H1 (cell line): Measurements from ENCODE around the gene SNX32.

ENCODE experiments used
- CEBPB ChIP-seq: IDR thresholded peaks from 2 replicates; pipeline ENCODE4 v1.6.1; 2012; ENCODE audit warnings: low read depth, low read length
- SIN3A ChIP-seq, 2 experiments: IDR thresholded peaks in 1 of 2; conservative IDR thresholded peaks in 1 of 2; 2 replicates each; pipeline ENCODE4 v1.6.1; 2011 to 2012; ENCODE audit warnings: low read length in 2 of 2, improper control_type of control experiment in 1 of 2, low read depth in 1 of 2, mild to moderate bottlenecking in 1 of 2
- TF ChIP-seq, protein P1 (sequence below), 3 experiments: IDR thresholded peaks; 1 replicate in 2 of 3; 2 replicates in 1 of 3; pipeline versions ENCODE4 v1.5.1 to v1.6.1; 2011; ENCODE audit warnings: low read length in 3 of 3, mild to moderate bottlenecking in 3 of 3, inconsistent platforms in 2 of 3, low read depth in 1 of 3, moderate library complexity in 1 of 3; ENCODE audit not compliant: insufficient read depth in 1 of 3; ENCODE audit errors: control extremely low read depth in 1 of 3

DNA sequence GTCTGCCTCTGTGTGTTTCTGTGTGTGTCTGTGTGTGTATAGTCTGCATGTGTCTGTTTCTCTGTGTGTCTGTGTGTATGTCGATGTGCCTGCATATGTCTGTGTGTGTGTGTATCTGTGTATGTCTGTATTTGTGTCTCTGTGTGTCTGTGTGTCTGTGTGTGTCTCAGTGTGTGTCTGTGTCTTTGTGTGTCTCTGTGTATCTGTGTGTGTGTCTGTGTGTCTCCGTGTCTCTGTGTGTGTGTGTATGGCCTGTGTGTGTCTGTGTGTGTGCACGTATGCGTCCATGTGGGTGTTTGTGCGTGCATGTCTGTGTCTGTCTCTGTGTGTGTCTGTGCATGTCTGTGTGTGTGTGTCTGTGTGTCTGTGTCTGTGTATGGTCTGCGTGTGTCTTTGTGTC lies 439 bp downstream of the SNX32 start:
- TF ChIP-seq, protein P1, sequence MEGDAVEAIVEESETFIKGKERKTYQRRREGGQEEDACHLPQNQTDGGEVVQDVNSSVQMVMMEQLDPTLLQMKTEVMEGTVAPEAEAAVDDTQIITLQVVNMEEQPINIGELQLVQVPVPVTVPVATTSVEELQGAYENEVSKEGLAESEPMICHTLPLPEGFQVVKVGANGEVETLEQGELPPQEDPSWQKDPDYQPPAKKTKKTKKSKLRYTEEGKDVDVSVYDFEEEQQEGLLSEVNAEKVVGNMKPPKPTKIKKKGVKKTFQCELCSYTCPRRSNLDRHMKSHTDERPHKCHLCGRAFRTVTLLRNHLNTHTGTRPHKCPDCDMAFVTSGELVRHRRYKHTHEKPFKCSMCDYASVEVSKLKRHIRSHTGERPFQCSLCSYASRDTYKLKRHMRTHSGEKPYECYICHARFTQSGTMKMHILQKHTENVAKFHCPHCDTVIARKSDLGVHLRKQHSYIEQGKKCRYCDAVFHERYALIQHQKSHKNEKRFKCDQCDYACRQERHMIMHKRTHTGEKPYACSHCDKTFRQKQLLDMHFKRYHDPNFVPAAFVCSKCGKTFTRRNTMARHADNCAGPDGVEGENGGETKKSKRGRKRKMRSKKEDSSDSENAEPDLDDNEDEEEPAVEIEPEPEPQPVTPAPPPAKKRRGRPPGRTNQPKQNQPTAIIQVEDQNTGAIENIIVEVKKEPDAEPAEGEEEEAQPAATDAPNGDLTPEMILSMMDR (IDR thresholded peaks at IDR 0.05; ENCODE audit: control extremely low read depth in 1 of 3, insufficient read depth in 1 of 3, low read depth in 1 of 3, low read length in 3 of 3), result no peak
- TF ChIP-seq CEBPB (no peak), SIN3A (conservative IDR thresholded peaks at IDR 0.05 in 1 of 2, IDR thresholded peaks at IDR 0.05 in 1 of 2; ENCODE audit: low read depth in 1 of 2, low read length in 2 of 2) (no peak)
